HEK293 (cell line): ENCODE results near the gene HES7.

Experiments
- MZF1 ChIP-seq: fragments of 450-650 bp; formaldehyde crosslinking; IDR thresholded peaks from 2 replicates; pipeline ENCODE4 v1.5.1; 2017; ENCODE audit warnings: missing biosample characterization, missing genetic modification characterization, borderline replicate concordance
- OSR2 ChIP-seq: fragments of 450-650 bp; formaldehyde crosslinking; IDR thresholded peaks from 2 replicates; pipeline ENCODE4 v1.5.1; 2016; ENCODE audit warnings: missing biosample characterization, missing genetic modification characterization
- SALL2 ChIP-seq: fragments of 450-650 bp; formaldehyde crosslinking; IDR thresholded peaks from 2 replicates; pipeline ENCODE4 v1.5.0; 2017; ENCODE audit warnings: missing biosample characterization, mild to moderate bottlenecking, missing genetic modification characterization, borderline replicate concordance
- ZBTB26 ChIP-seq: fragments of 450-650 bp; formaldehyde crosslinking; optimal IDR thresholded peaks from 2 replicates; pipeline ENCODE3; 2016; ENCODE audit warnings: missing biosample characterization, mild to moderate bottlenecking, missing genetic modification characterization
- ZBTB6 ChIP-seq: fragments of 450-650 bp; formaldehyde crosslinking; IDR thresholded peaks from 2 replicates; pipeline ENCODE4 v1.5.1; 2017; ENCODE audit warnings: missing biosample characterization, missing genetic modification characterization
- ZNF140 ChIP-seq: fragments of 450-650 bp; formaldehyde crosslinking; IDR thresholded peaks from 2 replicates; pipeline ENCODE4 v1.5.1; 2016; ENCODE audit warnings: missing biosample characterization, missing genetic modification characterization
- ZNF155 ChIP-seq: fragments of 450-650 bp; formaldehyde crosslinking; IDR thresholded peaks from 2 replicates; pipeline ENCODE4 v1.5.1; 2016; ENCODE audit warnings: missing biosample characterization, missing genetic modification characterization
- ZNF2 ChIP-seq: fragments of 450-650 bp; formaldehyde crosslinking; IDR thresholded peaks from 2 replicates; pipeline ENCODE4 v1.5.1; 2016; ENCODE audit warnings: missing biosample characterization, missing genetic modification characterization
- ZNF214 ChIP-seq: fragments of 450-650 bp; formaldehyde crosslinking; IDR thresholded peaks from 2 replicates; pipeline ENCODE4 v1.5.1; 2017; ENCODE audit warnings: missing biosample characterization, mild to moderate bottlenecking, missing genetic modification characterization, borderline replicate concordance
- ZNF23 ChIP-seq: fragments of 450-650 bp; formaldehyde crosslinking; IDR thresholded peaks from 2 replicates; pipeline ENCODE4 v1.5.1; 2016; ENCODE audit warnings: missing biosample characterization, missing genetic modification characterization, borderline replicate concordance
- ZNF24 ChIP-seq: fragments of 450-650 bp; formaldehyde crosslinking; IDR thresholded peaks from 2 replicates; pipeline ENCODE4 v1.5.1; 2016; ENCODE audit warnings: missing biosample characterization, missing genetic modification characterization
- ZNF366 ChIP-seq: fragments of 450-650 bp; formaldehyde crosslinking; conservative IDR thresholded peaks from 2 replicates; pipeline ENCODE4 v1.5.1; 2016; ENCODE audit warnings: missing biosample characterization, missing genetic modification characterization
- ZNF513 ChIP-seq: fragments of 450-650 bp; IDR thresholded peaks from 2 replicates; pipeline ENCODE4 v1.5.1; 2018; ENCODE audit warnings: missing biosample characterization, missing genetic modification characterization
- ZNF514 ChIP-seq: fragments of 450-650 bp; formaldehyde crosslinking; IDR thresholded peaks from 2 replicates; pipeline ENCODE4 v1.5.1; 2016; ENCODE audit warnings: missing biosample characterization, missing genetic modification characterization
- ZNF585B ChIP-seq: fragments of 450-650 bp; formaldehyde crosslinking; IDR thresholded peaks from 2 replicates; pipeline ENCODE4 v1.5.1; 2016; ENCODE audit warnings: missing biosample characterization, missing genetic modification characterization
- ZNF658 ChIP-seq: fragments of 450-650 bp; formaldehyde crosslinking; IDR thresholded peaks from 2 replicates; pipeline ENCODE4; 2016; ENCODE audit warnings: missing biosample characterization, missing genetic modification characterization
- ZNF76 ChIP-seq: fragments of 450-650 bp; formaldehyde crosslinking; IDR thresholded peaks from 2 replicates; pipeline ENCODE4; 2016; ENCODE audit warnings: low read depth, missing biosample characterization, missing genetic modification characterization, borderline replicate concordance
- ZNF777 ChIP-seq: fragments of 450-650 bp; formaldehyde crosslinking; IDR thresholded peaks from 2 replicates; pipeline ENCODE4 v1.5.1; 2017; ENCODE audit warnings: missing biosample characterization, missing genetic modification characterization, borderline replicate concordance
- ZSCAN4 ChIP-seq: fragments of 450-650 bp; formaldehyde crosslinking; IDR thresholded peaks from 2 replicates; pipeline ENCODE4 v1.5.1; 2017; ENCODE audit warnings: missing biosample characterization, missing genetic modification characterization
- ZSCAN5A ChIP-seq: fragments of 450-650 bp; formaldehyde crosslinking; IDR thresholded peaks from 2 replicates; pipeline ENCODE4 v1.5.1; 2016; ENCODE audit warnings: missing biosample characterization, missing genetic modification characterization
- TF ChIP-seq, protein P1 (sequence below): fragments of 450-650 bp; formaldehyde crosslinking; IDR thresholded peaks from 2 replicates; pipeline ENCODE4 v1.5.1; 2017; ENCODE audit warnings: missing biosample characterization, missing genetic modification characterization
- TF ChIP-seq, protein P2 (sequence below): fragments of 450-650 bp; formaldehyde crosslinking; conservative IDR thresholded peaks from 2 replicates; pipeline ENCODE4 v1.5.1; 2016; ENCODE audit warnings: low read depth, missing biosample characterization, missing genetic modification characterization
- TF ChIP-seq, protein P3 (sequence below): fragments of 450-650 bp; formaldehyde crosslinking; IDR thresholded peaks from 2 replicates; pipeline ENCODE4 v1.5.0; 2017; ENCODE audit warnings: missing biosample characterization, missing genetic modification characterization, borderline replicate concordance

HES7 gene

DNA sequence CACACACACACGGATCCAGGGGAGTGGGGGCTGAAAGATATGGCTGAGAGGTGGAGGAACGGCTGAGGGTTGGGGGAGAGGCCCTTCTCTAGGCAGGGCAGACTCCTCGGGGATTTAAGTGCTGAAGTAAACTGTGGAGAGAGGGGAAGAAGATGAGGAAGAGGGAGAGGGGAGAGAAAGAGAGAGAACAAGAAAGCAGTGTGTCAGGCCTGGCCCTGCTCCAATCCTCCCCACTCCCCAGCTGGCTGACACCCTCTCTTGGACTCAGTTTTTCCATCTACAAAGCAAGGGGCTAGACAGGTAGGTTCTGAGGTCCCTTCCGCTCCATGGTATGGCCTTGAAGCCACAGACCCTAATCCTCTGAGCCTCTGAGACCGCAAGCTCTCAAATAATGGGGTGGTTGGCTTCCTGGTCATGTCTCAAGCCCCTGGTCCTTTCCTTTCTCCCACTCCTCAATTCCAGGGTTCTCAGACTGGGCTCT lies 36.9 kb upstream of the HES7 start (continued):
- TF ChIP-seq SALL2 (no peak), ZSCAN4 (tag by site-specific recombination) (peak; percentile 66; the same call in 1 of the 2 replicates), ZNF658 (tag by site-specific recombination) (no peak), ZNF777 (tag by site-specific recombination) (no peak), ZNF513 (tag by site-specific recombination) (peak; percentile 69), MZF1 (no peak), ZNF214 (no peak), ZNF140 (tag by site-specific recombination) (no peak), ZNF23 (no peak), ZSCAN5A (tag by site-specific recombination) (no peak), ZNF24 (tag by site-specific recombination) (no peak), ZBTB26 (no peak), OSR2 (tag by site-specific recombination) (no peak), ZNF76 (tag by site-specific recombination) (no peak), ZNF366 (0 out of 2 replicates have a peak, but pooled peaks have one; percentile 15), ZBTB6 (tag by site-specific recombination) (no peak), ZNF2 (tag by site-specific recombination) (no peak), ZNF155 (tag by site-specific recombination) (no peak), ZNF585B (tag by site-specific recombination) (no peak), ZNF514 (no peak)
- TF ChIP-seq, protein P1, sequence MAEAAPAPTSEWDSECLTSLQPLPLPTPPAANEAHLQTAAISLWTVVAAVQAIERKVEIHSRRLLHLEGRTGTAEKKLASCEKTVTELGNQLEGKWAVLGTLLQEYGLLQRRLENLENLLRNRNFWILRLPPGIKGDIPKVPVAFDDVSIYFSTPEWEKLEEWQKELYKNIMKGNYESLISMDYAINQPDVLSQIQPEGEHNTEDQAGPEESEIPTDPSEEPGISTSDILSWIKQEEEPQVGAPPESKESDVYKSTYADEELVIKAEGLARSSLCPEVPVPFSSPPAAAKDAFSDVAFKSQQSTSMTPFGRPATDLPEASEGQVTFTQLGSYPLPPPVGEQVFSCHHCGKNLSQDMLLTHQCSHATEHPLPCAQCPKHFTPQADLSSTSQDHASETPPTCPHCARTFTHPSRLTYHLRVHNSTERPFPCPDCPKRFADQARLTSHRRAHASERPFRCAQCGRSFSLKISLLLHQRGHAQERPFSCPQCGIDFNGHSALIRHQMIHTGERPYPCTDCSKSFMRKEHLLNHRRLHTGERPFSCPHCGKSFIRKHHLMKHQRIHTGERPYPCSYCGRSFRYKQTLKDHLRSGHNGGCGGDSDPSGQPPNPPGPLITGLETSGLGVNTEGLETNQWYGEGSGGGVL (tag by site-specific recombination) = peak; percentile 77
- TF ChIP-seq, protein P2, sequence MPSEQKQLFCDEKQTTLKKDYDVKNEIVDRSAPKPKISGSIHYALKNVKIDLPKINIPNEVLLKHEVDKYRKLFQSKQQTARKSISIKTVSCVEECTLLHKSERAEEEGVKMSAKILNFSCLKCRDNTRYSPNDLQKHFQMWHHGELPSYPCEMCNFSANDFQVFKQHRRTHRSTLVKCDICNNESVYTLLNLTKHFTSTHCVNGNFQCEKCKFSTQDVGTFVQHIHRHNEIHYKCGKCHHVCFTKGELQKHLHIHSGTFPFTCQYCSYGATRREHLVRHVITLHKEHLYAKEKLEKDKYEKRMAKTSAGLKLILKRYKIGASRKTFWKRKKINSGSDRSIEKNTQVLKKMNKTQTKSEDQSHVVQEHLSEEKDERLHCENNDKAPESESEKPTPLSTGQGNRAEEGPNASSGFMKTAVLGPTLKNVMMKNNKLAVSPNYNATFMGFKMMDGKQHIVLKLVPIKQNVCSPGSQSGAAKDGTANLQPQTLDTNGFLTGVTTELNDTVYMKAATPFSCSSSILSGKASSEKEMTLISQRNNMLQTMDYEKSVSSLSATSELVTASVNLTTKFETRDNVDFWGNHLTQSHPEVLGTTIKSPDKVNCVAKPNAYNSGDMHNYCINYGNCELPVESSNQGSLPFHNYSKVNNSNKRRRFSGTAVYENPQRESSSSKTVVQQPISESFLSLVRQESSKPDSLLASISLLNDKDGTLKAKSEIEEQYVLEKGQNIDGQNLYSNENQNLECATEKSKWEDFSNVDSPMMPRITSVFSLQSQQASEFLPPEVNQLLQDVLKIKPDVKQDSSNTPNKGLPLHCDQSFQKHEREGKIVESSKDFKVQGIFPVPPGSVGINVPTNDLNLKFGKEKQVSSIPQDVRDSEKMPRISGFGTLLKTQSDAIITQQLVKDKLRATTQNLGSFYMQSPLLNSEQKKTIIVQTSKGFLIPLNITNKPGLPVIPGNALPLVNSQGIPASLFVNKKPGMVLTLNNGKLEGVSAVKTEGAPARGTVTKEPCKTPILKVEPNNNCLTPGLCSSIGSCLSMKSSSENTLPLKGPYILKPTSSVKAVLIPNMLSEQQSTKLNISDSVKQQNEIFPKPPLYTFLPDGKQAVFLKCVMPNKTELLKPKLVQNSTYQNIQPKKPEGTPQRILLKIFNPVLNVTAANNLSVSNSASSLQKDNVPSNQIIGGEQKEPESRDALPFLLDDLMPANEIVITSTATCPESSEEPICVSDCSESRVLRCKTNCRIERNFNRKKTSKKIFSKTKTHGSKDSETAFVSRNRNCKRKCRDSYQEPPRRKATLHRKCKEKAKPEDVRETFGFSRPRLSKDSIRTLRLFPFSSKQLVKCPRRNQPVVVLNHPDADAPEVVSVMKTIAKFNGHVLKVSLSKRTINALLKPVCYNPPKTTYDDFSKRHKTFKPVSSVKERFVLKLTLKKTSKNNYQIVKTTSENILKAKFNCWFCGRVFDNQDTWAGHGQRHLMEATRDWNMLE = no peak
- TF ChIP-seq, protein P3, sequence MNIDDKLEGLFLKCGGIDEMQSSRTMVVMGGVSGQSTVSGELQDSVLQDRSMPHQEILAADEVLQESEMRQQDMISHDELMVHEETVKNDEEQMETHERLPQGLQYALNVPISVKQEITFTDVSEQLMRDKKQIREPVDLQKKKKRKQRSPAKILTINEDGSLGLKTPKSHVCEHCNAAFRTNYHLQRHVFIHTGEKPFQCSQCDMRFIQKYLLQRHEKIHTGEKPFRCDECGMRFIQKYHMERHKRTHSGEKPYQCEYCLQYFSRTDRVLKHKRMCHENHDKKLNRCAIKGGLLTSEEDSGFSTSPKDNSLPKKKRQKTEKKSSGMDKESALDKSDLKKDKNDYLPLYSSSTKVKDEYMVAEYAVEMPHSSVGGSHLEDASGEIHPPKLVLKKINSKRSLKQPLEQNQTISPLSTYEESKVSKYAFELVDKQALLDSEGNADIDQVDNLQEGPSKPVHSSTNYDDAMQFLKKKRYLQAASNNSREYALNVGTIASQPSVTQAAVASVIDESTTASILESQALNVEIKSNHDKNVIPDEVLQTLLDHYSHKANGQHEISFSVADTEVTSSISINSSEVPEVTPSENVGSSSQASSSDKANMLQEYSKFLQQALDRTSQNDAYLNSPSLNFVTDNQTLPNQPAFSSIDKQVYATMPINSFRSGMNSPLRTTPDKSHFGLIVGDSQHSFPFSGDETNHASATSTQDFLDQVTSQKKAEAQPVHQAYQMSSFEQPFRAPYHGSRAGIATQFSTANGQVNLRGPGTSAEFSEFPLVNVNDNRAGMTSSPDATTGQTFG = no peak
